HG03097 (cell line): ENCODE results near the gene PARP11.

Experiments used
- ATAC-seq: cut with Tn5 transposase; IDR thresholded peaks from one replicate; pipeline ENCODE4 v1.9.1; 2021; ENCODE audit not compliant: unreplicated experiment, low FRiP score

PARP11 gene

DNA sequence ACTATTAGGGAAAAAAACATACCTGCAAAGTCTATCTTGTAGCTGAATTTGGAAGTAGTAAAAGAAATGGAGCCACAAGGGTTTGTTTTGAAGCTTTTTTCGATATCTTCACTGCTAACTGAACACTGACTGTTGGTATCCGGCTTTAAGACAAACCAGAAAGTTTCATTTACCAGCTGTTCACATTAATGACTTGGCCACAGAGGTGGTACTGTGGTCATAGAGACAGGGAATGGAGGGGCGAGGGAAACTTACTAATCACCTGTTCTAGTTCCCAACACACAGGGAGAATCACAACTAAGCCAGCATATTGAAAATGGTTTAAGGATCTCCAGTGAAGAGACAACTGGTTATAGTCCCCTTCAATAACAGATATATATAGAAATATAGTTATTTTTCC lies 44.3 kb downstream of the PARP11 start:
- ATAC-seq = no peak

DNA sequence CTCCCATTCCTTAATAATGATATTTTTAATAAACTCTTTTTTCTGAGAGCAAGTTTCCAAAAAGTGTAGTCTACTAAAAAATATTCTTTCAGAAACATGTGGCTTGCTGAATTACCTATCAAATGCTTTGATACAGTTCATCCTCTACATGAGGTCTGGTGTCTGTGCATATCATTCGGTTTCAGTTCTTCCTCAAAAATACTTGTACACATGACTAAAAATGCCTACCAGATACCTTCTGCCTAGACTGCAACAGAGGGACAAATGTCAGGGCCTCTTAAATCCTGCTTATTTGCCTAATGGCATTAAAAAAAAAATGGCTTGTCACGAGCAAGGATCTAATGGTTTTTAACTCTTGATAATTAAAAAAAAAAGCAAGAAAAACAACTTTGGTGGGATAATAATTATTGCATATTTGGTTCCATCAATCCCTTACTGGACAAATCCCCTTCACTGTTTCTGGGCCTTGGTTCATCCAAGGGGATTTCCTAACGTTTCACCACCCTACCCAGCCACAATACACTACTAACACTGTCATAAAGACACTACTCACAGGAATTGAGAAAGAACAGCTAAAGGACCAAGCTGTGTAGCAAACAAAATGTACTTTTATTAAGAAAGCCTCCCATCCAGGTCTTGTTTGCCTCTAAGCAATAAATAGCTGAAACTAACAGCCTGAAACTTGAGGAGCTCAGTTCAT lies 45.7 kb downstream of the PARP11 start:
- no peak for ATAC-seq

DNA sequence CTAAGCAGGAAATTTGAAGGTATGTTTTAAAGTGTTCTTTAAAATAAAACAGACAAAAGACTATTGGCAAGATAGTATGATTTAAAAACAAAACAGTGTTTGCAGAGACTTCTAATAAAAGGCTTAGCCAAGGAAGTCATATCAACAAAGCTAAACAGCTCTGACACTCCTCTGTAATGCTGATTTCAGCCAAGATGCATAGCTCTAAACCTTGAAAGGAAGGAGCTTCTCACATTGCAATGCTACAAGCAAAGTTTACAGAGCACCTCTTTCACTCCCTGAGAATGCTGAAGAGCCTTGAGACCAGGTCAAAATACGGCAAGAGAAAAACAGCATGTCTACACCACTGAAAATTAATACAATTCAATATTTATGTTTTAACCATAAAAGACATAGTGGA lies 51.8 kb downstream of the PARP11 start:
- ATAC-seq = no peak

DNA sequence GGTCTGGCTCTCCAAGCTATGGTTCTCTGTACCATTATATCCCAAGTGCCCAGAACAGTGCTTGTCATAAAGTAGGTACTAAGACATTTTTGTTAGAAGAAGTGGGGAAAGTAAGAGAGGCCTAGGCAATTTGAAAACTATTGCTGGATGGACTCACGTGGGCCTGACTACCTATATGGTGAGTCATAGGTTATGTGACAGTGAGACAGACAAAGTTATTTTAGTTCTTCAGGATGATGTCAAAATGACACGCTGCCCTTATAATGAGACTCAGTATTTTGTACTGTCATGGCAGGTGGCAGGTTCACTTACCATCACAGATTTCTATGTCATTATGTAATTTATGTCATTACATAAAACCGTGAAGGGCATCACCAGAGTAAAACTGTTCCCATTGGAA lies 53.1 kb downstream of the PARP11 start:
- no peak for ATAC-seq

DNA sequence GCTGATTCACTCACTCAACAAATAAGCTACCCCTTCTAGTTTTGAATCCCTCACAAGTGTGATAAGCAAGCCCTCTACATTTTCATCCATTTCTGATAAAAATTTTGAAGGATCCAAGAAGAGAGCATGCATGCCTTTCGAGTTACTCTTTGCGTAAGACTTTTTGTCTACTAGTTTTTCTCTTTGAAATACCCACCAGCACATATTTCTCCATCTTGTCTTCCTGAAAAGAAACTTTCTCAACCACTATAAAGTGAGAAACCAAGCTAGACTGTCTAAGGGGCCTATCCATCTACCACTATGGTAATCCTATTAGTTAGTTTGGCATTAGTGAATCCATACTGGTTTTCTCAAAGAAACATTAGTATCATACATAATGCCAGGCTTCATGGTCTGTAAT lies 56.9 kb downstream of the PARP11 start:
- ATAC-seq = no peak

DNA sequence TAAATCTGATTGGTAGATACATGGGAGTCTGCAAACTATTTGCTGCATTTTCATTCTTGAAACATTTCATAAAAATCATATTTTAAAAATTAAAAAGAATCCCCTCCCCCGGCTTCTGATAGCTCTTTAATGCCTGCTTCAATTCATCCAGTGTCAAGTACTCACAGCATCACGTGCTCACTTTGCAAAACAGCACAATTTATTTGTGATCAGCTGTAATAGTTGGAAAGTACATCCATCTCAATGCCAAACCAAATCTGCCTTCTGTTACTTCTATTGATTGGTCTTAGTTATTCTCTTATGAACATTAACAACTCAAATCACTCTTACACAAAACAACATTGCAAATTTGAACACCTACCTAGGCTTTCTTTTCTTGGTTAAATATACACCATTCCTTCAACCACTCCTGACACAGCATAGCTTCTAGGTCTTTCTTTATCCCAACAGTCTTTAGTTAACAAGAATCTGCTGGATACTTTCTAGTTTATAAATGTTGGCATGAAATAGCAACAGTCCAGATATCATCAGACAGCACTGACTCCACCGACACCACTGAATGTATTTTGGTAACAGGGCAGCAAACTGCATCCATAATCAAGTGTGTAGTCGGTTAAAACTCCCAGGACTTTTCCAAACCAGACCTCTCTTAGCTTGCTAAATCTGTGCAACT lies 58.0 kb downstream of the PARP11 start:
- no peak for ATAC-seq

DNA sequence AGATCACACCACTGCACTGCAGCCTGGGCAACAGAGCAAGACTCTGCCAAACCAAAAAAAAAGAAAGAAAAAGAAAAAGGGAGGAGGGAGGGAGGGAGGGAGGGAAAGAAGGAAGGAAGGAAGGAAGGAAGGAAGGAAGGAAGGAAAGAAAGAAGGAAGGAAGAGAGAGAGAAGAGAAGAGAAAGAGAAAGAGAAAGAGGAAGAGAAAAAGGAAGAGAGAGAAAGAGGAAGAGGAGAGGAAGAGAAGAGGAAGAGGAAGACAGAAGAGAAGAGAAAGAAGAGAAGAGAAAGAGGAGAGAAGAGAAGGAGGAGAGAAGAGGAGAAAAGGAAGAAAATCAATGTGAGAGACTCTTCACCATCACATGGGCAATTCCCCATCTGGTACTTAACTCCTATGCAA lies 62.7 kb downstream of the PARP11 start:
- ATAC-seq = no peak

DNA sequence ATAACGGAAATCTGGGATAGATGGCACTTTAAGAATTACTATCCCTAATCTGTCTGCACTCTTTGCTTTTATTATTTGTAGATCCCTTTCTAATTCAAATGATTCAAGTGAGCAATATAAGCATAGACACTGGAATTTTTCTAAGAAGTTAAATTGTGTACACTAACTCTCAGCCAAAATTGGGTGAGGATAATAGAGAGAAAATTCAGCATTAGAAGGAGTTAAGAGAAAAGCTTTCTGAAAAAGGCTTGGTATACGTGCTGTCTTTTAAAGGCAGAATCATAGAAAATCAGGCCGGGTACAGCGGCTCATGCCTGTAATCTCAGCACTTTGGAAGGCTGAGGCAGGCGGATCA lies 63.2 kb downstream of the PARP11 start:
- ATAC-seq = no peak

DNA sequence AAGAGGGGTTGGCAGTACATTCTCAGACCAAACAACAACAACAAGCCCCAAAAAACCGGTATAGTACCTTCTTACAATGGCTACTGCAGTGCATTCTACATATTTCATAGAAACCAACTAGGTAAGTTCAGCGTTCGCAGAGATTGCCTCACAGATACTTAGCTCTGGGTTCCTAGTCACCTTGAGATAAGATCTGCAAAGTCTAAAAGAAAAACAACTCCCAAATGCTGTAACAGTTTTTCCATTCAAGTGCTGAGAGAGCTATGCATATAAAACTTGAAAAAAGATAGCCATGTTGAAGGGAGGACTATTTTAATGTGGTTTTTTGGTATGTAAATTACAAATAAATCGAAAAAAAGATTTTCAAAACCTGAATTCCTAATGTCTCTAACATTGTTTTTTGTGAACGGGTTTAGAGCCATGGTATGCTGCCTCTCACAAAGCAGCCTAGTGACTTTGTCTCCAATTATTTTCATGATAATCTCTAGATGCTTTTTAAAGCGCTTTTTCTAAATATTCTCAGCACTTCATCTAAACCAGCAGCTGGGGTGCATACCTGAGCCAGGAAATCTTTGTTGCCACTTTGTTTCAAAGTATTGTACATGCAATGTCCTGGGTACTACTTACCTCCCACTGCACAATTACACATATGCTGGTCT lies 63.7 kb downstream of the PARP11 start:
- ATAC-seq = no peak

DNA sequence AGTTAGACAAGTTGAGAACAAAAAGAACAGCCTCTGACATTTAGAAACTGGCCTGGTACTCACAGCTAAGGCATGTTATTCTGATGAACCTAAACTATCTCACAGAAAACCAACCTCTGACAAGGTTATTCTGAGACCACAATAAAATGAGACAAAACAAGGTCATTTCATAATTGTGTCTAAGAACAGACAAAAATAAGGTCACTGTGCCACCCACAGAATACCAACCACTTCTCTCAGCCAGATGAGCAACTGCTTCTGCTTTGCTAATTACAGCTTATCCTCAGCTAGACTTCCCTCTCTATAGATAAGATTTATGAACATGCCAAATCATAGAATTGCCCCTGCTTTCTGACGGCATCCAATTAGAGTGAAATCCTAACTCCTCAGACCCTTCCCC lies 68.1 kb downstream of the PARP11 start:
- ATAC-seq = no peak

DNA sequence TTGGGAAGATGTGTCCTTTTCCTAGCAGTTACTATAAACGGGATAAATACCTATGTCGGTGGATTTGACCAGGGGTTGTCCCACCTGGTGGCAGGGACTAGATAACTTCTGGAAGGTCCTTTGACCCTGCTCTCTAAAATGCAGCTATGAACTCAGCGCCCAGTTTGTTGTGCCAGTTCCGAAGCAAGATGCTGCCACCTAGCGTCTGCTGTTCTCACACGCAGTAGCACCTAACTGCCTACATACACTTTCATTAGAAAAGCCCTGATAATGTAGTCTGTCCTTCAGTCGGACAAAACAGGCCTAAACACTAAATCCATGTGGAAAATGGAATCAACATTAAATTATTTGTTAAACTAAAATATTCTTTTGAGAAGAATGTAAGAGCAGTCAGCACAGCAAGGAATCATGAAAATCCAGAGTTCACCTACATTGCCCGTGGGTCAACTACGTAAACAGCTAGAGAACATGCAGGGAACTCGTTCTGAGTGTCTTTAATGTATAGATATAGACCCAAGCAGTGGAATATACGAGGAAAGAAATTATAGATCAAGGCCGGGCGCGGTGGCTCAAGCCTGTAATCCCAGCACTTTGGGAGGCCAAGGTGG lies 69.2 kb downstream of the PARP11 start:
- no peak for ATAC-seq

DNA sequence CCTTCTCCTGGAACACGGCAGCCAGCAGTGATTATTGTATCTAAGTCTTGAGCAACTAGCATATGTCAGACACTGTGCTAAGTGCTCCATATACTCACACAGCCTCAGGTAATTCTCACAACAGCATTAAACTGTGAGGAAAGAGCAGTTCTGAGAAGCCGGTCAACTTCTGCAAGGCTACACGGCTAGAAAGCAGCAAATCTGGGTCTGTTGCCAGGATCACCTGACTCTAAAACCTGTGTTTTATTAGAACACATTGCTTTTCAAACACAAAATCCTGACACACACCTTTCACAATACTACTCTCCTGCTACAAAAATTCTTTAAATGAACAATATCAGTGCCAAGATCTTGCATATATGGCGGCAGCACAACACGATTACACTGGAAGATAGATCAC lies 70.5 kb downstream of the PARP11 start:
- no peak for ATAC-seq

DNA sequence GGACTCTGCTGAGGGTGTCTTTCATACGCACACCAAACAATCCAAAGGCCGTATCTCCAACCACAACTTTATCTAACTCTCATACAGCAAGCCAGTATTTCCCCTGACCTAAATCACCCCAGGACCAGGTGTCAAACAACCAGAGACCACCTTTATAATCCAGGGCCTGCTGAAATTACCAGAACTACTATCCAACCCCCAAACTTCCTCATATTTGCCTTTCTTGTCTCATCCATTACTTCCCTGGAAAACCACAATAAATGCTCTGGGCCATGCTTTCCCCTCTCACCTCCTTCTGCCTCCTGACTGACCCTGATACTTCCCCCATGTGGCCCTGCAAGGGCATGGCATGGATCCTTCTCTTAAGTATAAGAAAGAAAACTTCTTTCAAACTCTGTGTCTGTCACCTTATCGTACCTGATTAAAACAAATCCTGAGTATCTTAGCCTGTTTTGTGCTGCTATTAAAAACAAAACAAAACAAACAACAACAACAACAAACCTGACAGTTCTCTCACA lies 75.6 kb downstream of the PARP11 start:
- ATAC-seq = no peak

DNA sequence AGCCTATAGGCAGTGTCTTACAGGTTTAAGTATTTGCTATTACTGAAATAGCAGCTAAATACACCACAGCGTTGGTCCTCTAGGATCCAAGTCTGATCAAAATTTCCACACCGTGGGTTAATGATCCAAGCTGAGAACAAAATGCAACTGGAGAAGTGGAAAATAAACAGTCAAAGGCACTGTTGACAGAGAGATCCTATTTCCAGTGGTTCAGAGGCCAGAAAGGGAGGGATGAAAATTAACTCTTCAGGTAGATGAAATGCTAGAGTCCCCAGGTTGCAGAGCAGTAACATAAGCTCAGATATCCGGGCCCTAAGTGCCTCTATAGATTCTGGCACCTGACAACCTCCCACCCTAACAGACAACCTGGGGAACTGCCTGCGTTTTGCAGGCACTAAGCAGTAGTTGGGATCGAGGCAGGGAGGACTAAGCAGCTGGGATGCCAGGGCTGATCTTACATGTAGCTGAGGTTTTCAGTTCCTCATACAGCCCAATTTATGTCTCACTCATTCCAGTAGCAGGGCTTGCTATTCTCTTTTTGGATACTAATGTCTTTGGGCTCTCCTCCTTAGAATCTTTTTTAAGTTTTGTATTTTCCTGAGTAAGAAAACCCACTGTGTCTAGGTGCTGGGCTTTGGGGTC lies 77.6 kb downstream of the PARP11 start:
- no peak for ATAC-seq

DNA sequence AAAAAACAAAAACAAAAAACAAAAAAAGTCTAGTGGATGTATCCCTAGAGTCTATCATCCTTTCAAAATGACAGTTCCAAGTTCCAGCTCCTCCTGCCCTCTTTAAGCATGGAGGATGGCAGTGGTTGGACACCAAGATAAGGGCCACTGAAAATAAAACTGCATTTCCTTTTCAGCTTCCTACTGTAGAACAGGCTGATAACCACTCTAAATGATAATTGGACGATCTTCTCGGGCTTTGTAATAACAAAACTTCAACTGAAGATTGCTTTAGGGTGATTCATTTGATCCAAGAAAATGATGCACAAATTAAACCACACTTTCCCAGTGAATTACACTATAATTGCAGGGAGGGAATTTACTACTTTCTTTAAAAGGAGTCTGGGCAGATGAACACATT lies 78.1 kb downstream of the PARP11 start:
- no peak for ATAC-seq

DNA sequence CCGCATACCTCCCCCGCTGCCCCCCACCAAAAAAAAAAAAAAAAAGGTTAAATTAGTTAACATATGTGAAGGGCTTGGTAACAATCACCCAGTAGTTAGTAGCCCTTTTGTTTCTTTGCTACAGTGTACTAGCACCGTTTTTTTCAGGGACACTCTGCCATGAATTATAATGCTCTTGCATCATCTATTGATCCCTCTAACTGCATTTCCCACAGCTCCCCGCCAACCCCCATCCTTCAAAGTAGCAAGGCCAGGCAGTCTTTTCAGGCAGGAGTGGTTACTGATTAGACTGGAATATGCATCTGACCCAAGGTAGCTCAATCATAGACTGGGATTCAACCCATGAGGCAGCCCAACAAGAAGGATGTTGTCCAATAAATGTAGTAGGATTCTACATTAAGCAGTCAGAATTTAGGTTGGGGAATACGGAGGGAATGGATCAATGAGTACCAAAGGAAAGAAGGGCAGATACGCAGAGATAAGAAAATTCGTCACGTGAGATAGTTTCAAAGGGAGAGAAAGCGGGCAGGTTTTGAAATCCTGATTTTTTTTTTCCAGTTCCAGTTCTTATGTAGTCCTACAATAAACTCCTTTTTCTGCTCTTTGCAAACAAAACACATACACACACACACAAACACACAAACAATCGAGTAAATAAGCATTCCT lies 80.4 kb downstream of the PARP11 start:
- no peak for ATAC-seq

DNA sequence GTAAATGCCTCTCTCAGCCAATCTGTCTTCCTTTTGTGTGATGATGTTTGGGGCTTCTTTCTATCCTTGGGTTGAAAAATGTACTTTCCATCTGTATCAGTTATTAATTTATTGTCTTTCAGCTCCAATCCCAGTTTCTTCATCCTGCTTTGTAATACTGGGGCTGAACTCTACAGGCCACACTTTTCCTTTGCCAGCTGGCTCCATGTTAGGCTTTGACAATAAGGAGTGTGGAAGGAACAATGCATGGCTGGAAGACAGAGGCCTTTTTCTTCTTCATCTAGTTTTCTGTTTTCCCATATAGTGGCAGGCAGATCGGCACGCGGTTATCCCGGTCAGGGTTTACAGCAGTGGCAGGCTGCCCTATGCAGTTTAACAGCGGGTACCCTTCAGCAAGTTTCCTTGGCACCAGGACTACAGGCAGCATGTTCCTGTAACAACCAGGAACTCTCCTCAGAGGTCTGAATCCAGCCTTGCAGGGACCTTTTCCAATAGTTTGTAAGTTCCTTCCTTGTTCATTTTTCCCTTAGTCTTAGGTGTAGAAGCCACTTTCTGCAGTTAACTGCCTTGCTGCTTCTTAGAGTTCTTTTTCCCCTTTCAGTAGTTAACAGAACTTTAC lies 81.8 kb downstream of the PARP11 start:
- no peak for ATAC-seq

DNA sequence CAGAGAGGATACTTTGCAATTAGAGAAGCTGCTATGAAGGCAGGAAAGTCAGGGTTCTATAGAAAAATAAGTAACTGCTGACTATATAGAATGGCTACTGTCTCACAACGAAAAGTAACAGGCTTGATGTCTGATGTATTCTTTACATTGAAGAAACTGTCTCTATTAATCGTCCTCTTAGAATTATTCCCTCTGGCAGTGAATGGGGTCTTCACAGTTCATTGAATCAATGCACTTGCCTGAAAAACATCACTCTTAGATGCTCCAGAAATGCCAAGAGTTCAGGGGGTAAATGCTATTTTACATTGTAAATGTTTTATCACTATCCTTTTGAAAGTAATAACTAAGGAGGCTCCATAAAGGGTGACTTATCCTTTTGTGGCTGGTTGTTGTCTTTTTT lies 82.6 kb downstream of the PARP11 start:
- no peak for ATAC-seq

DNA sequence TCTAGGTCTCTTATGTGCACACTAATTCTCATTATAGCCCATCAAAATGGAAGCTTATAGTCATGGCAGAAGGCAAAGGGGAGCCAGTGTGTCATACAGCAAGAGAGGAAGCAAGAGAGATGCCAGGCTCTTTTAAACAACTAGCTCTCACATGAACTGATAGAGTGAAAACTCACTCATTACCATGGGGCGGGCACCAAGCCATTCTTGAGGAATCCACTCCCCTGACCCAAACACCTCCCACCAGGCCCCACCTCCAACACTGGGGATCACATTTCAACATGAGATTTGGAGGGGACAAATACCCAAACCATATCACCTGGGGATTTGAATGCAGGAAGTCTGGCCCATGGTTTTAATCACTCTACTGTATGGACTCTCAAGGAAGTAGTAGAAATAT lies 83.4 kb downstream of the PARP11 start:
- ATAC-seq = no peak

DNA sequence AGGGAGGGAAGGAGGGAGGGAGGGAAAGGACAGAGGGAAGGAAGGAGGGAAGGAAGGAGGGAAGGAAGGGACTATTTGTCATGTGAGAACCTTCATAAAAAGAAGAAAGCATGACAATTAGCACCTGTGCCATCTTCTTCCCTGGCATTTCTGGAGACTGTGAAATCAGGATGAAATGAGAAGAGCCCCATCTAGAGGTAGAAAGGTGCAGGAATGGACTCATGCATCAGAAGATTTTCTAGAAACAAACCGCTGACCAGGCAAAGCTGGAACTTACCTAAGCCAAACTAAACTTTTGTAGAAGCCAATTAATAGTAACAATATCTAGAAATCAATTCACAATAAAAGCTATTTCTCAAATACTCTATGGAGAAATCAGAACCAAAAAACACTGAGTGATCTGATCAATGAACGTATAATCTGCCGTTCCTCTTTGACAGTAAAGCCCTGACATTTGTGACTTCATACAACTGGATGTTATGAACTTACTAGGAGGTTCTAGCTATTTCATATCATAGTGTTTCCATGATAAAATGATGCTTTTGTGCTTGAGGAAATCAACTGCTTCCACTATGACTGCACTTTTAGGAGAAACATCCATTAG lies 95.9 kb downstream of the PARP11 start:
- ATAC-seq = no peak
